K562 (cell line): ENCODE measurements around the gene ACKR3. TPM values are rescaled to one million over a fixed set of nuclear protein-coding genes. Genes with fewer than 3 reads are reported as not detected.

Source experiments
- MITF ChIP-seq: IDR thresholded peaks from 2 replicates; pipeline ENCODE4 v1.6.1; 2014; ENCODE audit warnings: antibody characterized with exemption
- TCF3 ChIP-seq: sonication (generic); formaldehyde crosslinking; IDR thresholded peaks from 2 replicates; pipeline ENCODE4 v1.4.0; 2020; ENCODE audit warnings: mild to moderate bottlenecking, missing genetic modification reagents
- polyA plus RNA-seq, 8 experiments: library from polyadenylated mRNA; depleted of rRNA in 4 of 8; stranded (reverse) in 5 of 8; unstranded in 3 of 8; fragments of >200 nt; fragmentation: Nextera tagmentation in 2 of 8; fragmentation: Illumina TruSeq in 1 of 8; extraction: Ambion mirVana in 2 of 8; extraction: Trizol in 1 of 8; gene quantifications; 2 replicates each; pipeline versions ENCODE4 v1.2.1 to v1.2.3, GENCODE V29; 2011 to 2014; ENCODE audit warnings: inconsistent platforms in 1 of 8, missing spikeins in 1 of 8
- total RNA-seq, 7 experiments: library from RNA; depleted of rRNA in 6 of 7; stranded (reverse); fragments of >200 nt in 6 of 7; fragmentation: Illumina TruSeq in 2 of 7; extraction: Trizol in 2 of 7; gene quantifications; 2 replicates each; pipeline versions ENCODE4 v1.2.1 to v1.2.3, GENCODE V29; 2011 to 2021; ENCODE audit warnings: low replicate concordance in 1 of 7

ACKR3 gene
- total and polyA plus RNA-seq, 9 of the 15 experiments (the other 6 are each of a cell fraction or from before 2014, with no cell fraction given): 0.07 TPM; not detected in 8

GRCh38 chr2:236631856-236632291, 62.2 kb downstream of the ACKR3 start (continued):
- no peak for TF ChIP-seq TCF3 (CRISPR knock-in tag)
- no peak for TF ChIP-seq MITF
